ENCODE results near the gene PELI1.

The PELI1 gene

DNA sequence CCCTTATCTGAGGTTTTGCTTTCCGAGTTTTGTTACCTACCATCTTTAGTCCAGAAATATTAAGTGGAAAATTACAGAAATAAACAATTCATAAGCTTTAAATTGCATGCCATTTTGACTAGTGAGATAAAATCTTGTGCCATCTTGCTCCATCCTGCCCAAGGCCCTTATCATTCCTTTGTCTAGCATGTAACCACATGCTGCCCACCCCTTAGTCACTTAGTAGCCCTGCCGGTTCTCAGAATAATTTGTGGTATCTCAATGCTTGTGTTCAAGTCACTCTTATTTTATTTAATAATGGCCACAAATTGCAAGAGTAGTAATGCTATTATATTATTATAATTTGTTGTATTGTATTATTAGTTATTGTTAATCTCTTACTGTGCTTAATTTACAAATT lies 88.2 kb downstream of the PELI1 start:
- POLR2A ChIA-PET, result no interaction called here
- CTCF ChIA-PET, result interaction anchor here (0.7 to 3.8 kb wide), 2 partner anchors 16 to 432 kb away, joined by 3 to 13 read pairs; no protein-coding TSS in a partner anchor
- no peak for DNase-seq (ENCODE audit: extremely low spot score)
- TF ChIP-seq, protein P1, sequence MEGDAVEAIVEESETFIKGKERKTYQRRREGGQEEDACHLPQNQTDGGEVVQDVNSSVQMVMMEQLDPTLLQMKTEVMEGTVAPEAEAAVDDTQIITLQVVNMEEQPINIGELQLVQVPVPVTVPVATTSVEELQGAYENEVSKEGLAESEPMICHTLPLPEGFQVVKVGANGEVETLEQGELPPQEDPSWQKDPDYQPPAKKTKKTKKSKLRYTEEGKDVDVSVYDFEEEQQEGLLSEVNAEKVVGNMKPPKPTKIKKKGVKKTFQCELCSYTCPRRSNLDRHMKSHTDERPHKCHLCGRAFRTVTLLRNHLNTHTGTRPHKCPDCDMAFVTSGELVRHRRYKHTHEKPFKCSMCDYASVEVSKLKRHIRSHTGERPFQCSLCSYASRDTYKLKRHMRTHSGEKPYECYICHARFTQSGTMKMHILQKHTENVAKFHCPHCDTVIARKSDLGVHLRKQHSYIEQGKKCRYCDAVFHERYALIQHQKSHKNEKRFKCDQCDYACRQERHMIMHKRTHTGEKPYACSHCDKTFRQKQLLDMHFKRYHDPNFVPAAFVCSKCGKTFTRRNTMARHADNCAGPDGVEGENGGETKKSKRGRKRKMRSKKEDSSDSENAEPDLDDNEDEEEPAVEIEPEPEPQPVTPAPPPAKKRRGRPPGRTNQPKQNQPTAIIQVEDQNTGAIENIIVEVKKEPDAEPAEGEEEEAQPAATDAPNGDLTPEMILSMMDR (IDR thresholded peaks at IDR 0.05; ENCODE audit: control extremely low read depth, extremely low read depth, low read depth, missing control alignments), result no peak

DNA sequence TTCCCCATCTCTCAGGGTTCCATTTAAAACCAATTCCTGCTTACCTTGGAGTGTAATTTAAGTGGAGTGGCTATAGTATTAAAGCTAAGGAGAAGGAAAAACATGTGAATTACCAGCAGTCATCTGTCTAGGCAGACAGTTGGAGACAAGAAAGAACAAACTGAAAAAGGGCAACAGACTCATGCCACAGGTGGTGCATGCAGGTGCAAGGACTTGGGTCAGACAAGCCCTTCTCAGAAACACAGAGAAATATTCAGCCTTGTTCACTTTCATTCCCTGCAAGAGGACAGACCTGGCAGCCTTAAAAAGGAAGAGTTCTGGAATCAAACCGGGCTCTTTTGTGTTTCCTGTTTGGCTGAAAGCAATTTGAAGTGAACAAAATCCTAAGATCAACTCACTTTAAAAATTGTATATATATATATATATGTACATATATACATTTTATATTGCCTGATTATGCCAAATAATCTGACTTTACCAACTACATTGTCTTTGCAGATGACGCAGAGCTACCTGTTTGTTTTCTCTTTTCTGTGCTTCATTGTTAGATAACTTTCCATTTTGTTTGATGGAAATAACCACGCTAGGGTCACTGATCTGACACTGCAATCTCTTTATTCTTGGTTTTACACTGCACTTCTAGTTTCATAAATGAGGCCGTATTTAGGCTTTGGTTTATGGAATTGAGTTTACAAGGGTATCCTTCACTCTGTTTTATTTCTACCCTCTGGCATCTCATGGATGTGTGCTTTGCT lies 89.9 kb downstream of the PELI1 start:
- CTCF ChIA-PET, result interaction anchor here (0.8 to 2.1 kb wide), 11 partner anchors 19 to 433 kb away, joined by 3 to 7 read pairs (median 3); no protein-coding TSS in a partner anchor
- DNase-seq (ENCODE audit: extremely low spot score), result no peak
- TF ChIP-seq, protein P1 (IDR thresholded peaks at IDR 0.05; ENCODE audit: control extremely low read depth, extremely low read depth, low read depth, missing control alignments), result no peak
- POLR2A ChIA-PET, result no interaction called here

DNA sequence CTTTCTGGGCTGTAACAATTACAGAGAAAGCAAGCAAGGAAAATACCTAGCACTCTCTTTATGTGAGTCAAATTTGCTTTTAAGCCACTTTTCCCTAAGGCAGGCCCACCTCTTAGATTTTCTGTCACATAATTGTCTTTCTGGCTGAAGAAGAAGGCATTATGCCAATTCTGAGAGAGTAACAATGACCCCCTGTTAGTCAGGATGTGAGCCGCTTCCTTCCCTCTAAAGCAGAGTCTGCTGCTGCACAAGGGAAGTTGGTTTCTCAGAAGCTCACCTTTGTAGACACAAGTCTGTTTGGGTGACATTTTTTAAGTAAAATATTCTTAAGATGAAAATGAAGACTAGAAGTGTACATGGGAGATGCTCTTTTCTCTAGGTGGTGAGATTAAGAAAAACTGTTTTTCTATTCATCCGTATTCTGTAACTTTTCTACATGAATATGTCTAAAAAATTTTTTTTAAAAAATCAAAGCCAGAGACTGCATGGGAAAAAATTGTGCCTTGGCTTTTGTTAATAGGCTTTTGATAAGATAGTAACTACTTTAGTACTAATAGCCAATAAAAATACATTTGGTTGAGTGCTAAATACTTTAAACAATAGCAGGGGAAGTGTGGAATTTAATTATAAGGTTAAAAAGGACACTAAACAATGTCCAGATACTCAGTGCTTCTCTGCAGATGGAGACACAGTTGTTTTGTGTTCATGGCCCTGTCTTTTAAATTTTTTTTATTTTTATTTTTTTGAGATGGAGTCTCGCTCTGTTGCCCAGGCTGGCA lies 91.6 kb downstream of the PELI1 start:
- POLR2A ChIA-PET, result no interaction called here
- TF ChIP-seq, protein P1 (IDR thresholded peaks at IDR 0.05; ENCODE audit: control extremely low read depth, extremely low read depth, low read depth, missing control alignments), result no peak
- no peak for DNase-seq (ENCODE audit: extremely low spot score)
- CTCF ChIA-PET, result interaction anchor here (1.2 to 1.9 kb wide), 4 partner anchors 56 to 435 kb away, joined by 3 to 4 read pairs (median 4); no protein-coding TSS in a partner anchor

DNA sequence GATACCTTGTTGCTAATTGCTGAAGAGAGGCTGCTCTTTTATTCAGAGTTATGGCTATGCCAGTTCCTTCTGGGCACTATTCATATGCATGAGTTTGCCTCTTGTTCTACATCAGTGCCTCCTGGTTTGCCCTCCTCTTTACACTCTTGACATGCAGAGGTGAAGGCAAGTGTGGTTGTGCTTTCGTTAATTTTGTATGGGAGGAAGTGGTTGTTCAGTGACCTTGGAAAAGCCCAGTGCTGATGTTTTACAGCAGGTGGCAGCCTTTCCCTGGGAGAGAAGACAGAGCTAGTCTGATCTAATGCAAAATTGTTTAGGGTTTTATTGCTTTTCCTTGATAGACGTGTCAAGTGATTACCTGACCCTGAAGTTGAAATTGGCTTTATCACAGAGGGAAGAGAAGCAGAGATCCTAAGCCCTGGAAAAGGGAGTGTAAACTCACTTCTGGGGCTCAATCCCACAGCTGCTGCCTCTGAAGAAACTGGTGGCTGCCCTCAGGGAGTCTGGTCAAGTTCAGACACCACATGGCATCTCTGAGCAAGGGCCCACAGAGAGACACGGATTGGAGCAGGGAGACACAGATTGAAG lies 94.5 kb downstream of the PELI1 start:
- CTCF ChIA-PET, result interaction anchor here (0.7 to 8.0 kb wide), 46 partner anchors 9 to 505 kb away, joined by 3 to 110 read pairs (median 3); partner anchors contain the start of gene AFTPH
- POLR2A ChIA-PET, result no interaction called here
- TF ChIP-seq, protein P1 (IDR thresholded peaks at IDR 0.05; ENCODE audit: control extremely low read depth, extremely low read depth, low read depth, missing control alignments), result peak; percentile 80
- DNase-seq (ENCODE audit: extremely low spot score), result peak; percentile 77

DNA sequence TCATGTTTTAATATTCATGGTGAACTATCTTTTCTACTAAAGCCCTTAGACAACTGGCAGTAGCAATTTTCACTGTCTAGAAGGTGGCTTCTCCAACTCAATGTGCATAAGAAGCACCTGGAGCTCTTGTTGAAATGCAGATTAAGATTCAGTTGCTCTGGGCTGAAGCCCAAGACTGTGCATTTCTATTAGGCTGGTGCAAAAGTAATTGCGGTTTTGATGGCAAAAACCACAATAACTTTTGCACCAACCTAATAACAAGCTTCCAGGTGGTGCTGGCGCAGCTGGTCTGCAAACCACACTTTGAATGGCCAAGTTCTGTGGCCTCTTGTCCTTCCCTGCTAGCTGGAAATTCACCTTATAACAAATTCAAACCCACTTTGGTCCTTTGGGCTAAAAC lies 98.3 kb downstream of the PELI1 start:
- no peak for DNase-seq (ENCODE audit: extremely low spot score)
- TF ChIP-seq, protein P1 (IDR thresholded peaks at IDR 0.05; ENCODE audit: control extremely low read depth, extremely low read depth, low read depth, missing control alignments), result no peak
- ChIA-PET CTCF (interaction anchor here (1.6 to 8.0 kb wide), 3 partner anchors 58 to 283 kb away, joined by 3 to 110 read pairs (median 5); no protein-coding TSS in a partner anchor), POLR2A (no interaction called here)

Measured in GM10248 (cell line).